HG03045 (cell line): ENCODE data around the gene ZNF283.

Source experiments
- ATAC-seq: cut with Tn5 transposase; IDR thresholded peaks from one replicate; pipeline ENCODE4 v1.9.1; 2021; ENCODE audit warnings: mild to moderate bottlenecking, moderate library complexity; ENCODE audit not compliant: unreplicated experiment

The ZNF283 gene

GRCh38 chr19:43826787-43827754 lies at the start of gene ZNF283:
Gene ZNF283 (plus strand): TSS chr19:43827321. CDS start chr19:43833505, 6,184 bp downstream.
- peak; percentile 80 for ATAC-seq

GRCh38 chr19:43778651-43779050 lies 48.5 kb upstream of the ZNF283 start:
- no peak for ATAC-seq

DNA sequence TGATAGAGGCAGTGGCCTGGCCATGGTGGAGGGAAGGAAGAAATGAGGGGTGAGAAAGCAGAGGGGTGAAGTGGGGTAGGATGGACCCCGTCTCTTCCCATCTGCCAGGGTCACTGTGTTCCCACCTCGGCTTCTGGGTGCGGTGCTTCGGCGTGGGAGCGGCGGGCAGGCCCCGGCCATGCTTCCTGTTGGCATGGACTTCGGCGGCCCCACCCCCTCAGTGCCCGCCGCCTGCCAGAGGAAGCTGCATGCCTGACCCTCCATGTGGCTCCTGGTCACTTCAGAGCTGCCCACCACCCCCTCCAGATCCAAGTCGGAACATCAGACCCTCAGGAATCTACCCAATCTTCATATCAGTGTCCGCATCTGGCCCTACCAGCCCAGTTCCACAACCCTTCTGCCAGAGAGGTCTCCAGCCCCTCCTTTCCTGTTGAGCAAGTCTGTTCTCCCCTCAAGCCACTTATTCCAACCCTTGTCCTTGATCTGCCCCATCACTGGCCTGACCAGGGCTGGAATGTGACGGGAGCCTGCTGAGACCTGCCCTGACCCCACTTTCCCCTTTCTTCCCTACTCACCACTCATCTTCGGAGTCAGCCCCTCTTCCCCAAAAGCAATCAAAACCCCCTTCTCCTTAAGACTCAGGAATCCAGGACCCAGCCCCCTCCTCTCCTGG lies 47.8 kb upstream of the ZNF283 start:
- ATAC-seq: no peak

- ATAC-seq: no peak
Observed at GRCh38 chr19:43779820-43780219, 47.3 kb upstream of the ZNF283 start.

DNA sequence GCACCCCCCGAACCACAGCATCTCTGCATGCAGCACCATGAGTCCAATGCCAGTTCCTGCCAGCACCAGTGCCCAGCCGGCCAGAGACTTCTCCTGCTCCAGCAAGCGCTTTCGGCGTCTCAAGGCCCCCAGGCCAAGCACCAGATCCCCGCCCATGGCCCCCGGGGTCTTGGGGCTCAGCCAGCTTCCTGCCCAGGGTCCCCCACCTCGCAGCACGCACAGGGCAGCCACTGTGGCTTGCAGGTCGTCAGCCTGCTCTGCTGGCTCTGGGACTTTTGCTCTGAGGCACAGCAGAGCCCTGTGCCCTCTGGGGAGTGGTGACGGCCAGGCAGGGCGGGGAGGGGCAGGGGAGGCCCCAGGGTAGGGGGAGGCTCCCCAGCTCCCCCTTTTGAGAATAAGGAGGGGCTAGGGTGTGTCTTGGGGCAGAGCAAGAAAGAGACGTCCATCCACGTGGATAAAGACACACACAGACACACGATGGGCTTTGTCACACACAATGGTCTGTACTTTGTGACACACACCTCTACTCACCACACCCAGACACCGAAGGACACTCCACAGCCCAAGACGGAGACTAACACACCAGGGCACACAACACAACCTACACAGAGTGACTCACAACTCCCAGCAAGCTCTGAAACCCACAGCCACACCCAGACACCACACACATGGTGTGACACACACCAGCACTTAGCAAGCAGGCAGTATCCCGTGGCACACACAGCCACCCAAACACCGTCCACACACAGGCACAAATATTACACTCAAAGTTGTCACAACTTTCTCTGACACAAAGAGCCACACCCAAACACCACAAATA lies 46.2 kb upstream of the ZNF283 start, which contains the start of gene KCNN4:
KCNN4 (minus strand) TSS at position 268 of the 820 bp plus-strand sequence; CDS start at position 156, 112 bp downstream.
- ATAC-seq: no peak

DNA sequence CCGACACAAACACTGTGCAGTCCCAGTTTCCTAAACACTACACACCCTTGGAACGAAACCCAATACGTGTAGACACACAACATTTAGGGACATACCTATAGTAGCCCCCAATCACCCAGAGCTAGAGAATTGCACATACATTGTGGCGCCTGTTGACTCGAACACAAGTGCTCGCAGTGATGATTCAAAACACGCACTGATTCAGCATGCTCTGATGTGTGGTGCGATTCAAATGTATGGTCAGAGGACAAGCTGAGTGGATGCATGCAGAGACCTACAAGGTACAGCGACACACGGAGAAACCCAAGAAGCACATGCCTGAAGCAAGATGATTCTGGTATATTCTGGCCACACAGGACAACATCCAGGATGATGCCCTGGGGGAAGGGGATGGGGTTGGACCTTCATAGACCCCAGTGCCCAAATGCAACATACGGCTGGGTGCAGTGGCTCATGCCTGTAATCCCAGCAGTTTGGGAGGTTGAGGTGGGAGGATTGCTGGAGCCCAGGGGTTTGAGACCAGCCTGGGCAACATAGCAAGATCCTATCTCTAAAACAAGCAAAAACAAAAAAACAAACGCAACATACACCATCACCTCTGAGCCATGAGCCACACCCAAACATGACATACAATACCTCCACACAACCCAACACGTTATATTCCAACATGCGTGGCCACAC lies 45.4 kb upstream of the ZNF283 start:
- no peak for ATAC-seq

GRCh38 chr19:43782311-43782660 lies 44.8 kb upstream of the ZNF283 start:
- no peak for ATAC-seq

DNA sequence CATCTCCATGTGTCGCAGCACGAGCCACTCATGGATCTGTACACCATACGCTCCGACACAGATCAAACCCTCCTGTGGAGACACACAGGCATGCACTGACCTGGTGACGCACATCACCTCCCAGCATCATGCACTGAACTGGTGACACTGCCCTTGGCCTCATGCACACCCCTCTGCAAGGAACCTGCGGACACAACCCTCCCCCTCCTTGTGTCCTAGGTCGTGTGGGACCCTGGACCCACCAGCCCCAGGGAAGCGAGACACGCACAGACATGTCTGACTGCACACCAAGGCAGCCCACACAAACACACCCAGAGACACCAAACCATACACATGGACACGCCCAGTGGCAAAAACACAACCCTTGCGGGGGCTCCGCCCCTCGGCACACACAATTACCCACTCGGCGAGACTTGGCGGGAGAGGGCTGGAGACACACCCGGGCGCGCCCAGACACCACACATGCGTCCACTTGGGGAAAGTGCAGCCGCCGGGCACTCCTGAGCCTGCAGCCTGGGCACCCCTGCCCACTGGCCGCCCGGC lies 44.4 kb upstream of the ZNF283 start:
- ATAC-seq: no peak

DNA sequence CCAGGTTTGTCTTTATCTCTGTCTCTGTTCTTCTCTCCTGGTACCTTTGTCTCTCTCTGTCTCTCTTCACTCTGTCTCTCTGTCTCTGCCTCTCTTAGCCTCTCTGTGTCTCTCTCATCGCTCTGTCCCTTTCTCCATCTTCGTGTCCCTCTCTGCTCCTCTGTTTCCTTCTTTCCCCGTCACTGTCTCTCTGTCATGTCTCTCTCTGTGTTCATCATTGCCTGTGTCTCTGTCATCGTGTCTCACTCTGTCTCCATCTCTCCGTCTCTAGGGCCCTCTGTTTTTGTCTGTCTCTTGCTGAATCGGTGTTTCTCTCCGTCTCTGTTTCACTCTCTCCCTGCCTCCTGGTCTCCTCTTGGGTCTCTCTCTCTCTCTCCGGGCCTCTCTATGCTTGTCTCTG lies 43.5 kb upstream of the ZNF283 start:
- no peak for ATAC-seq

DNA sequence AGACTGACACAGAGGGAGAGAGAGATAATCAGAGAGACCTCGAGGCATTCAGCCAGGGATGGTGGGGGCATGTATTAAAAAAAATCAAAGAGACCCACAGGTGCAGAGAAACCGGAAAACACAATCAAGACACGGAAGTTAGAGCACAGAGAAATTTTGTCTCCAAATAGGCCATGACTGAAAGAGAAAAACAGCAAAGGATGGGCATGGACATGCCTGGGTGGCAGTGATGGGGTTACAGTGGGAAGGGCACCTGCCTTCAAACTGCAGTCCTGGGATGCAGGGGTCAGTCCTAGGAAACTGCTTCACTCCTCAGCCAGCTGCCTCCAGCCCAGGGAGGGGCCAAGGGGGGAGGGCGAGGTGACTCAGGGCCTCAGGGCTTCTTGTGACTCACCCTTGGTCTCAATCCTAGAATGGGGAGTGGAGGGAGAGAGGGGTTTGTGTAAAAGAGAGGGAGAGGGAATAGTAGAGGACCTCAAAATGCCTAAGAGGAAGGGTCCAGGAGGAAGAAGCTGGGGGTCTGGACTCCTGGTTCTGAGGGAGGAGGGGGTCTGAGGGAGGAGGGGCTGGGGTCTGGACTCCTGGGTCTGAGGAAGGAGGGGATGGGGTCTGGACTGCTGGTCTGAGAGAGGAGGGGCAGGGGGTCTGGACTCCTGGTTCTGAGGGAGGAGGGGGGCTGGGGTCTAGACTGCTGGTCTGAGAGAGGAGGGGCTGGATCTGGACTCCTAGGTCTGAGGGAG lies 42.7 kb upstream of the ZNF283 start:
- ATAC-seq: no peak

DNA sequence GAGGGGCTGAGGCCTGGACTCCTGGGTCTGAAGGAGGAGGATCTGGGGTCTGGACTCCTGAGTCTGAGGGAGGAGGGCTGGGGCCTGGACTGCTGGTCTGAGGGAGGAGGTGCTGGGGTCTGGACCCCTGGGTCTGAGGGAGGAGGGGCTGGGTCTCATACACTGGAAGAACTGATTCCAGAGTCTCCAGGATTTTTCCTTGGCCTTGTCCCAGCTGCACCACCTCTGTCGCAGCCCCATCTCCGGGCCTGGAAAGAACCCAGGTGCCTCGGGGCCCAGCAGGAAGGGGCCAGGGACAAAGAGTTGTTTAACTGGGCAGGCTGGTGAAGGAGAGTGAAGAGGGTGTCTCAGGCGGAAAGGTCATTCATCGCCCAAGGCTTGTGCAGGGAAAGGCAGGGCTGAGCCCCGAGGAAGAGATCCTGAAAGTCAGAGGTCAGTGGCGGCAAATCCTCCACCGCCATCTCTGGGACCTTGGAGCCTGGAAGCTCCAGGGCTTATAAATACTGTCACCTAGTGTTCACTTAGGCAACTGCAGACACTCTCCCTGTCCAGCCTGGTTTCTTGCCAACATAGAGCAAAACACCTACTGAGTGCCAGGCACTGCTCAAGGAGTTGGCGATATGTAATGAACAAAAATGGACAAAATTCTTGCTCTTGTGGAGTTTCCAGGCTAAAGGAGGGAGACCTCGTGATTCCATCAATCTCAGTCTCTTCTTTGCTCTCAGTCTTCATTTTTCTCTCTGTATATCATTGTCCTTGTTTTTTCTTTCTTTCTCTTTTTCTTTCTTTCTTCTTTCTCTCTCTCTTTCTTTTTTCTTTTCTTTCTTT lies 41.9 kb upstream of the ZNF283 start:
- ATAC-seq: no peak

DNA sequence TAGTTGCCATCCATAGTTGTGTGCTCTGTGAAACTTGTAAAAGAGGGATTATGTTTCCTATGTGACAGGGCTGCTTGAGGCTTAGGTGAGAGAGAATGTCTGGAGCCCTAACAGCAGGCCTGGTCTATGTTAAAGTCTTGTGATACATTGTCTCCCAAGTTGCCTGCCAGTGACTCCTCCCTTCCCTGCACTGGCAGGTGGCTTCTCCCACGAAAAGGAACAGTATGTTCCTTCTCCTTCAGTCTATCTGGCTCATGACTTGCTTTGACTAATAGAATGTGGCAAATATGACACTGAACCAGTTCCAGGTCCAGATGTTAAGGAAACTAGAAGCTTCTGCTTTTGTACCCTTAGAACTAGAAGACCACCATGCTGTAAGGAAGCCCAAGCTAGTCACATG lies 40.5 kb upstream of the ZNF283 start:
- no peak for ATAC-seq

DNA sequence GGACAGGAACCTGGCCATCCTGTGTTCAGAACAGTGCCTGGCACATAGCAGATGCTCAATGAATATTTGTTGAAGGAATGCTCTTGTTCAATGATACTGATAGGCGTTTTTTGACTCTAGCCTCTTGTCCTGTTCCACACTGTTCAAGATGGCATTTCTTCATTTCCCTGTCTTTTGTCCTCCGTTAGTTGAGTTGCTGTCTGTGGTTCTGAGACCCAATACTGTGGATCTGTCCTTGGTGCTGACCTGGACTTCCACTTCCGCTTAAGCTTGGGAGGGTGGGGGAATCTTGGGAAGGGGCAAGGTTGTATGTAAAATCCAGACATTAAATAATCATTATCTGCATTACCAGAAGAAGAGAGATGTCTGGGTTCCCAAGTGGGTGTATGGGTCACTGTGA lies 38.1 kb upstream of the ZNF283 start:
- no peak for ATAC-seq

GRCh38 chr19:43790587-43790986 lies 36.5 kb upstream of the ZNF283 start:
- no peak for ATAC-seq

GRCh38 chr19:43797118-43797517 lies 30.0 kb upstream of the ZNF283 start:
- no peak for ATAC-seq

DNA sequence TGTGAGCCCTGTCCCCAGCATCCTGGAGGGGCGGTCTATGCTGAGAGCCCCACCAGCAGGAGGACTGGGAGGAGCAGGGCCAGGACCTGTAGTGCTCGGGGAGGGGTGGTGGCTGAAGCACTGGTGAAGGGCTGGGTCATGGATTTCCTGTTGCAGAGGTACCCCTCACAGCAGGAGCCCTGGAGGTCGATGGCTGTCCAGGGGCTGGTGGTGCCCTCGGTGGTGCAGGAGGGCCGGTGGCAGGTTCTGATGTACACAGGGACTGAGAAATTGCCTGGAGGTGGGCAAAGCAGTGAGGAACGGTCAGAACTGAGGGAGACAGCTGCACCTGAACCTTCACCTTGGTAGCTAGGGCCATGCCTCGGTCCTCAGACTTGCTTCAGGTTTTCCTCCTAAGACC lies 29.6 kb upstream of the ZNF283 start:
- ATAC-seq: no peak

DNA sequence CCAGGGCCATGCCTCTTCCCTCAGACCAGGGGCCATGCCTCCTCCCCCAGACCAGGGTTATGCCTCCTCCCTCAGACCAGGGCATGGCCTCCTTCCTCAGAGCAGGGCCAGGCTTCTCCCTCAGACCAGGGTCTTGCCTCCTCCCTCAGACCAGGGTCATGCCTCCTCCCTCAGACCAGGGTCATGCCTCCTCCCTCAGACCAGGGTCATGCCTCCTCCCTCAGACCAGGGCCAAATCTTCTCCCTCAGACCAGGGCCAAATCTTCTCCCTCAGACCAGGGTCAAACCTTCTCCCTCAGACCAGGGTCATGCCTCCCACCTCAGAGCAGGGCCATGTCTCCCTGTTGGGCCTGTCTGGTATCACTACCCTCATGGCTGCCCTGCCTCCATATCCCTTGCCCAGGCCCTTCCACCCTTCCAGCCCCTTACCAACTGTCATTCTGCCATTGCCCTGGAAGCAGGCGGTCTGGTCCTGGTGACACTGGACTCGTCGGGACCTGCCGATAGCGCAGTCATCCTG lies 29.0 kb upstream of the ZNF283 start:
- no peak for ATAC-seq

- ATAC-seq: no peak
Observed at GRCh38 chr19:43798546-43799409, 28.3 kb upstream of the ZNF283 start.
